GM23338 (cell line): ENCODE results near the gene TDRD7. TPM values are rescaled to one million over a fixed set of nuclear protein-coding genes. Genes with fewer than 3 reads are reported as not detected.

Experiments
- ATAC-seq: fragments of 200-7000 bp; cut with Tn5 transposase; 3 replicates; pipeline ENCODE4 v1.9.1; 2020
- DNase-seq: peaks from one replicate; pipeline ENCODE4 v3.0.0-alpha.2; 2015; ENCODE audit warnings: low spot score
- H2AFZ ChIP-seq: fragments of 200-600 bp; sonication (generic); 2 replicates; pipeline ENCODE4 v1.8.0; 2016; ENCODE audit warnings: antibody characterized with exemption, mild to moderate bottlenecking, moderate library complexity
- H3F3A ChIP-seq: fragments of 200-600 bp; sonication (generic); replicated peaks from 2 replicates; pipeline ENCODE4 v1.8.0; 2017; ENCODE audit warnings: antibody characterized with exemption, mixed run types, low read depth
- H3K27ac ChIP-seq: fragments of 200-600 bp; sonication (generic); 2 replicates; pipeline ENCODE4 v1.6.1; 2016; ENCODE audit warnings: low read depth
- H3K27me3 ChIP-seq: fragments of 200-600 bp; sonication (generic); 2 replicates; pipeline ENCODE4 v1.8.0; 2016; ENCODE audit warnings: mild to moderate bottlenecking, mixed run types, moderate library complexity; ENCODE audit not compliant: insufficient read depth
- H3K36me3 ChIP-seq: fragments of 200-600 bp; sonication (generic); 2 replicates; pipeline ENCODE4 v1.8.0; 2016; ENCODE audit warnings: mild to moderate bottlenecking; ENCODE audit not compliant: insufficient read depth
- H3K4me1 ChIP-seq: fragments of 200-600 bp; sonication (generic); 2 replicates; pipeline ENCODE4 v1.8.0; 2016; ENCODE audit warnings: mild to moderate bottlenecking, moderate library complexity; ENCODE audit not compliant: insufficient read depth
- H3K4me2 ChIP-seq: fragments of 200-600 bp; sonication (generic); 2 replicates; pipeline ENCODE4 v1.7.1; 2017; ENCODE audit warnings: mixed run types
- H3K4me3 ChIP-seq: fragments of 200-600 bp; sonication (generic); 2 replicates; pipeline ENCODE4 v1.6.1; 2016; ENCODE audit warnings: mixed run types
- H3K79me2 ChIP-seq: fragments of 200-600 bp; sonication (generic); replicated peaks from 2 replicates; pipeline ENCODE4 v1.8.0; 2017; ENCODE audit warnings: mild to moderate bottlenecking; ENCODE audit not compliant: insufficient read depth
- H3K9me2 ChIP-seq: fragments of 200-600 bp; sonication (generic); 2 replicates; pipeline ENCODE4 v1.8.0; 2017; ENCODE audit not compliant: insufficient read depth
- H4K20me1 ChIP-seq: fragments of 200-600 bp; sonication (generic); replicated peaks from 2 replicates; pipeline ENCODE4 v1.8.0; 2017; ENCODE audit warnings: mild to moderate bottlenecking; ENCODE audit not compliant: insufficient read depth
- H3K27ac Mint-ChIP-seq: 2 replicates; pipeline ENCODE4 v1.8.0; 2020; ENCODE audit warnings: inconsistent platforms, mild to moderate bottlenecking, moderate library complexity, mixed read lengths
- H3K27me3 Mint-ChIP-seq: 3 replicates; pipeline ENCODE4 v1.8.0; 2022; ENCODE audit warnings: low read depth, mild to moderate bottlenecking, moderate library complexity, mixed read lengths, inconsistent platforms; ENCODE audit not compliant: insufficient read depth, poor library complexity
- H3K36me3 Mint-ChIP-seq: 3 replicates; pipeline ENCODE4 v1.8.0; 2021; ENCODE audit warnings: low read depth, mild to moderate bottlenecking, inconsistent platforms, moderate library complexity, mixed read lengths
- H3K4me1 Mint-ChIP-seq: 3 replicates; pipeline ENCODE4 v1.8.0; 2020; ENCODE audit warnings: mild to moderate bottlenecking, inconsistent platforms, mixed read lengths
- H3K4me3 Mint-ChIP-seq: 3 replicates; pipeline ENCODE4 v1.8.0; 2021; ENCODE audit warnings: moderate library complexity, mild to moderate bottlenecking, inconsistent platforms, mixed read lengths
- H3K9me3 Mint-ChIP-seq: 3 replicates; pipeline ENCODE4 v1.8.0; 2020; ENCODE audit warnings: moderate library complexity, mild to moderate bottlenecking, inconsistent platforms, mixed read lengths
- CREB1 ChIP-seq: fragments of 250-450 bp; sonication (Bioruptor Pico); IDR thresholded peaks from 2 replicates; pipeline ENCODE4 v1.5.0; 2020; ENCODE audit warnings: low read depth, mild to moderate bottlenecking, moderate library complexity
- EZH2phosphoT487 ChIP-seq: fragments of 200-600 bp; sonication (generic); IDR thresholded peaks from one replicate; pipeline ENCODE4 v1.8.1; 2018; ENCODE audit warnings: antibody characterized with exemption; ENCODE audit not compliant: unreplicated experiment
- NANOG ChIP-seq: IDR thresholded peaks from 2 replicates; pipeline ENCODE4 v1.6.1; 2016; ENCODE audit warnings: antibody characterized with exemption, borderline replicate concordance
- polyA plus RNA-seq: library from polyadenylated mRNA; unstranded; fragments of >200 nt; fragmentation: Nextera tagmentation; extraction: Ambion mirVana; gene quantifications from 2 replicates; pipeline ENCODE4 v1.2.1, GENCODE V29; 2016
- total RNA-seq: library from RNA; depleted of rRNA; stranded (reverse); fragments of >200 nt; shearing (Covaris generic); gene quantifications from 2 replicates; pipeline ENCODE4 v1.2.3, GENCODE V29; 2014
- TF ChIP-seq, protein P1 (sequence below): IDR thresholded peaks from one replicate; pipeline ENCODE4 v1.6.1; 2018; ENCODE audit warnings: antibody characterized with exemption; ENCODE audit not compliant: unreplicated experiment
- TF ChIP-seq, protein P2 (sequence below): fragments of 250-450 bp; sonication (Bioruptor Pico); IDR thresholded peaks from 2 replicates; pipeline ENCODE4 v1.5.0; 2020; ENCODE audit warnings: mild to moderate bottlenecking, moderate library complexity

TDRD7 gene
- total and polyA plus RNA-seq, 2 experiments from 2014 or later: 1.7 to 3.1 TPM

DNA sequence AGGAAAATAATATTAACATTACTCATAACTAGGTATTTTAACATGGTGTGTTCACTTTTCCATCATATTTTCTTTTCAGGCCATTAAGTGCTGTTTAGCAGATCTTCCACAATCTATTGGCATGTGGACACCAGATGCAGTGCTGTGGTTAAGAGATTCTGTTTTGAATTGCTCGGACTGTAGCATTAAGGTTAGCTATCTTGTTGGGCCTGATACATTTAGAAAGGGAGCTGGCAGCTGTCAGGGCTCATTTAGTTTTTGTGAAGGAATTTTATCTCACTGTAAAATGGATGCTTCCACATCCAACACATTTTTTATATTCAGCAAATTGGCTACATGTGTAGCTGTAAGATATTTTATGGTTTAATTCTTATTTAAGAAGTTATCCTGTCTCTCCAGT lies 68.9 kb downstream of the TDRD7 start (continued):
- TF ChIP-seq, protein P1, sequence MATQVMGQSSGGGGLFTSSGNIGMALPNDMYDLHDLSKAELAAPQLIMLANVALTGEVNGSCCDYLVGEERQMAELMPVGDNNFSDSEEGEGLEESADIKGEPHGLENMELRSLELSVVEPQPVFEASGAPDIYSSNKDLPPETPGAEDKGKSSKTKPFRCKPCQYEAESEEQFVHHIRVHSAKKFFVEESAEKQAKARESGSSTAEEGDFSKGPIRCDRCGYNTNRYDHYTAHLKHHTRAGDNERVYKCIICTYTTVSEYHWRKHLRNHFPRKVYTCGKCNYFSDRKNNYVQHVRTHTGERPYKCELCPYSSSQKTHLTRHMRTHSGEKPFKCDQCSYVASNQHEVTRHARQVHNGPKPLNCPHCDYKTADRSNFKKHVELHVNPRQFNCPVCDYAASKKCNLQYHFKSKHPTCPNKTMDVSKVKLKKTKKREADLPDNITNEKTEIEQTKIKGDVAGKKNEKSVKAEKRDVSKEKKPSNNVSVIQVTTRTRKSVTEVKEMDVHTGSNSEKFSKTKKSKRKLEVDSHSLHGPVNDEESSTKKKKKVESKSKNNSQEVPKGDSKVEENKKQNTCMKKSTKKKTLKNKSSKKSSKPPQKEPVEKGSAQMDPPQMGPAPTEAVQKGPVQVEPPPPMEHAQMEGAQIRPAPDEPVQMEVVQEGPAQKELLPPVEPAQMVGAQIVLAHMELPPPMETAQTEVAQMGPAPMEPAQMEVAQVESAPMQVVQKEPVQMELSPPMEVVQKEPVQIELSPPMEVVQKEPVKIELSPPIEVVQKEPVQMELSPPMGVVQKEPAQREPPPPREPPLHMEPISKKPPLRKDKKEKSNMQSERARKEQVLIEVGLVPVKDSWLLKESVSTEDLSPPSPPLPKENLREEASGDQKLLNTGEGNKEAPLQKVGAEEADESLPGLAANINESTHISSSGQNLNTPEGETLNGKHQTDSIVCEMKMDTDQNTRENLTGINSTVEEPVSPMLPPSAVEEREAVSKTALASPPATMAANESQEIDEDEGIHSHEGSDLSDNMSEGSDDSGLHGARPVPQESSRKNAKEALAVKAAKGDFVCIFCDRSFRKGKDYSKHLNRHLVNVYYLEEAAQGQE: no peak

DNA sequence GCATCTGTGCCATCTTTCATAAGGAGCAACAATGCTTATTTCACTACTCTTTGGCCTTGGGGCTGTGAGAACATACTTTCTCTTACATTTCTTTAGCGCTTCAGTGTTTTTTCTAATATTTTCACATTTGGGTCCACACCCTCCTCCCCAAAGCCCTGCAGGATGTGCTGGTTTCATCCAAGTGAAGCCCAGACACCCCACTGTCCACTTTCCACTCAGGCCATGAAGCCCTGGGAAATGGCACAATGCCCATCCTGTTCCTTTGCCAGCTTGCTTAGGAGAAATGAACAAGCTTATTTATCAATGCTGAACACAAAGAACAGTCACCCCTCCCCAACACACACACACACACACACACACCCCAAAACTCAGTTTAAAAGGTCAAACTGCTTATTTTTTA lies 72.2 kb downstream of the TDRD7 start:
- DNase-seq (no peak), ATAC-seq (no peak)
- no peak overlapping the region for H3K4me3 Mint-ChIP-seq
- TF ChIP-seq EZH2phosphoT487 (no peak), NANOG (no peak), CREB1 (CRISPR knock-in tag) (no peak)
- TF ChIP-seq, protein P2, sequence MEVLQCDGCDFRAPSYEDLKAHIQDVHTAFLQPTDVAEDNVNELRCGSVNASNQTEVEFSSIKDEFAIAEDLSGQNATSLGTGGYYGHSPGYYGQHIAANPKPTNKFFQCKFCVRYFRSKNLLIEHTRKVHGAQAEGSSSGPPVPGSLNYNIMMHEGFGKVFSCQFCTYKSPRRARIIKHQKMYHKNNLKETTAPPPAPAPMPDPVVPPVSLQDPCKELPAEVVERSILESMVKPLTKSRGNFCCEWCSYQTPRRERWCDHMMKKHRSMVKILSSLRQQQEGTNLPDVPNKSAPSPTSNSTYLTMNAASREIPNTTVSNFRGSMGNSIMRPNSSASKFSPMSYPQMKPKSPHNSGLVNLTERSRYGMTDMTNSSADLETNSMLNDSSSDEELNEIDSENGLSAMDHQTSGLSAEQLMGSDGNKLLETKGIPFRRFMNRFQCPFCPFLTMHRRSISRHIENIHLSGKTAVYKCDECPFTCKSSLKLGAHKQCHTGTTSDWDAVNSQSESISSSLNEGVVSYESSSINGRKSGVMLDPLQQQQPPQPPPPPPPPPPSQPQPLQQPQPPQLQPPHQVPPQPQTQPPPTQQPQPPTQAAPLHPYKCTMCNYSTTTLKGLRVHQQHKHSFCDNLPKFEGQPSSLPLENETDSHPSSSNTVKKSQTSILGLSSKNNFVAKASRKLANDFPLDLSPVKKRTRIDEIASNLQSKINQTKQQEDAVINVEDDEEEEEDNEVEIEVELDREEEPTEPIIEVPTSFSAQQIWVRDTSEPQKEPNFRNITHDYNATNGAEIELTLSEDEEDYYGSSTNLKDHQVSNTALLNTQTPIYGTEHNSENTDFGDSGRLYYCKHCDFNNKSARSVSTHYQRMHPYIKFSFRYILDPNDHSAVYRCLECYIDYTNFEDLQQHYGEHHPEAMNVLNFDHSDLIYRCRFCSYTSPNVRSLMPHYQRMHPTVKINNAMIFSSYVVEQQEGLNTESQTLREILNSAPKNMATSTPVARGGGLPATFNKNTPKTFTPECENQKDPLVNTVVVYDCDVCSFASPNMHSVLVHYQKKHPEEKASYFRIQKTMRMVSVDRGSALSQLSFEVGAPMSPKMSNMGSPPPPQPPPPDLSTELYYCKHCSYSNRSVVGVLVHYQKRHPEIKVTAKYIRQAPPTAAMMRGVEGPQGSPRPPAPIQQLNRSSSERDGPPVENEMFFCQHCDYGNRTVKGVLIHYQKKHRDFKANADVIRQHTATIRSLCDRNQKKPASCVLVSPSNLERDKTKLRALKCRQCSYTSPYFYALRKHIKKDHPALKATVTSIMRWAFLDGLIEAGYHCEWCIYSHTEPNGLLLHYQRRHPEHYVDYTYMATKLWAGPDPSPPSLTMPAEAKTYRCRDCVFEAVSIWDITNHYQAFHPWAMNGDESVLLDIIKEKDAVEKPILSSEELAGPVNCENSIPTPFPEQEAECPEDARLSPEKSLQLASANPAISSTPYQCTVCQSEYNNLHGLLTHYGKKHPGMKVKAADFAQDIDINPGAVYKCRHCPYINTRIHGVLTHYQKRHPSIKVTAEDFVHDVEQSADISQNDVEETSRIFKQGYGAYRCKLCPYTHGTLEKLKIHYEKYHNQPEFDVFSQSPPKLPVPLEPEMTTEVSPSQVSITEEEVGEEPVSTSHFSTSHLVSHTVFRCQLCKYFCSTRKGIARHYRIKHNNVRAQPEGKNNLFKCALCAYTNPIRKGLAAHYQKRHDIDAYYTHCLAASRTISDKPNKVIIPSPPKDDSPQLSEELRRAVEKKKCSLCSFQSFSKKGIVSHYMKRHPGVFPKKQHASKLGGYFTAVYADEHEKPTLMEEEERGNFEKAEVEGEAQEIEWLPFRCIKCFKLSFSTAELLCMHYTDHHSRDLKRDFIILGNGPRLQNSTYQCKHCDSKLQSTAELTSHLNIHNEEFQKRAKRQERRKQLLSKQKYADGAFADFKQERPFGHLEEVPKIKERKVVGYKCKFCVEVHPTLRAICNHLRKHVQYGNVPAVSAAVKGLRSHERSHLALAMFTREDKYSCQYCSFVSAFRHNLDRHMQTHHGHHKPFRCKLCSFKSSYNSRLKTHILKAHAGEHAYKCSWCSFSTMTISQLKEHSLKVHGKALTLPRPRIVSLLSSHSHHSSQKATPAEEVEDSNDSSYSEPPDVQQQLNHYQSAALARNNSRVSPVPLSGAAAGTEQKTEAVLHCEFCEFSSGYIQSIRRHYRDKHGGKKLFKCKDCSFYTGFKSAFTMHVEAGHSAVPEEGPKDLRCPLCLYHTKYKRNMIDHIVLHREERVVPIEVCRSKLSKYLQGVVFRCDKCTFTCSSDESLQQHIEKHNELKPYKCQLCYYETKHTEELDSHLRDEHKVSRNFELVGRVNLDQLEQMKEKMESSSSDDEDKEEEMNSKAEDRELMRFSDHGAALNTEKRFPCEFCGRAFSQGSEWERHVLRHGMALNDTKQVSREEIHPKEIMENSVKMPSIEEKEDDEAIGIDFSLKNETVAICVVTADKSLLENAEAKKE (CRISPR knock-in tag): no peak
- Histone ChIP-seq H3K27ac (no peak overlapping the region), H3K27me3 (no peaks in the 10 kb centered on the region), H3K4me2 (no peak overlapping the region), H3K4me3 (no peak overlapping the region), H3K9me2 (no peaks in the 10 kb centered on the region), H4K20me1 (no peaks in the 10 kb centered on the region), H3K36me3 (no peaks in the 10 kb centered on the region), H3K79me2 (no peaks in the 10 kb centered on the region), H3K4me1 (no peaks in the 10 kb centered on the region), H3F3A (no peaks in the 10 kb centered on the region), H2AFZ (no peak overlapping the region)
- no peak overlapping the region for H3K27ac Mint-ChIP-seq
- H3K27me3 Mint-ChIP-seq: no peaks in the 10 kb centered on the region
- H3K4me1 Mint-ChIP-seq: peaks cover 3% of the 10 kb centered on the region; the same call in 2 of the 3 replicates
- no peaks in the 10 kb centered on the region for H3K36me3 Mint-ChIP-seq
- no peaks in the 10 kb centered on the region; the same call in 2 of the 3 replicates for H3K9me3 Mint-ChIP-seq
